HepG2 (cell line): Measurements from ENCODE around the gene WNK2. TPM values are rescaled to one million over a fixed set of nuclear protein-coding genes. Genes with fewer than 3 reads are reported as not detected.
A peak's percentile ranks its signal among the peaks of the same experiment; 100 is the strongest.

Source experiments
- ARID5B ChIP-seq: IDR thresholded peaks from 2 replicates; pipeline ENCODE4 v1.4.0; 2020; ENCODE audit warnings: mild to moderate bottlenecking, missing genetic modification reagents
- ATAD3A ChIP-seq: sonication (generic); formaldehyde crosslinking; IDR thresholded peaks from 2 replicates; pipeline ENCODE4 v1.4.0; 2020; ENCODE audit warnings: missing genetic modification reagents
- CBX1 ChIP-seq: IDR thresholded peaks from one replicate; pipeline ENCODE4 v1.6.1; 2016; ENCODE audit warnings: antibody characterized with exemption, low read depth
- FOXC1 ChIP-seq: sonication (generic); formaldehyde crosslinking; IDR thresholded peaks from 2 replicates; pipeline ENCODE4 v1.8.0; 2022; ENCODE audit warnings: mild to moderate bottlenecking, missing genetic modification reagents, borderline replicate concordance
- FOXM1 ChIP-seq: sonication (generic); formaldehyde crosslinking; IDR thresholded peaks from 2 replicates; pipeline ENCODE4 v1.5.0; 2020; ENCODE audit warnings: missing genetic modification reagents
- HMG20A ChIP-seq: IDR thresholded peaks from 2 replicates; pipeline ENCODE4 v1.6.1; 2016; ENCODE audit warnings: borderline replicate concordance
- HMGXB4 ChIP-seq, 2 experiments: sonication (generic) in 1 of 2; formaldehyde crosslinking in 1 of 2; IDR thresholded peaks; 2 replicates each; pipeline versions ENCODE4 v1.4.0 to v1.6.1; 2018 to 2020; ENCODE audit warnings: missing genetic modification reagents in 2 of 2, borderline replicate concordance in 1 of 2, low read depth in 1 of 2, mild to moderate bottlenecking in 1 of 2, missing biosample characterization in 1 of 2
- JUNB ChIP-seq: sonication (generic); formaldehyde crosslinking; IDR thresholded peaks from 2 replicates; pipeline ENCODE4 v1.8.0; 2022; ENCODE audit warnings: missing genetic modification reagents, mild to moderate bottlenecking, borderline replicate concordance
- NFE2L1 ChIP-seq: sonication (generic); formaldehyde crosslinking; IDR thresholded peaks from 2 replicates; pipeline ENCODE4 v1.4.0; 2020; ENCODE audit warnings: missing genetic modification reagents, mild to moderate bottlenecking, borderline replicate concordance
- NFYB ChIP-seq: sonication (generic); formaldehyde crosslinking; IDR thresholded peaks from 2 replicates; pipeline ENCODE4 v1.4.0; 2020; ENCODE audit warnings: missing genetic modification reagents
- NONO ChIP-seq, 2 experiments: fragments of 450-650 bp in 1 of 2; sonication (generic) in 1 of 2; formaldehyde crosslinking in 1 of 2; IDR thresholded peaks in 1 of 2; conservative IDR thresholded peaks in 1 of 2; 2 replicates each; pipeline versions ENCODE4 v1.6.1 to v1.8.0; 2017 to 2022; ENCODE audit warnings: mild to moderate bottlenecking in 1 of 2, missing genetic modification reagents in 1 of 2, moderate library complexity in 1 of 2
- PHF8 ChIP-seq: sonication (generic); formaldehyde crosslinking; IDR thresholded peaks from 2 replicates; pipeline ENCODE4 v1.5.0; 2020; ENCODE audit warnings: missing genetic modification reagents
- RORA ChIP-seq: sonication (generic); formaldehyde crosslinking; IDR thresholded peaks from 2 replicates; pipeline ENCODE4 v1.5.0; 2020; ENCODE audit warnings: mild to moderate bottlenecking, missing genetic modification reagents, moderate library complexity
- SAP130 ChIP-seq: IDR thresholded peaks from 2 replicates; pipeline ENCODE4 v1.6.1; 2016; ENCODE audit warnings: low read depth
- SOX13 ChIP-seq, 3 experiments: fragments of 450-650 bp in 1 of 3; sonication (generic) in 1 of 3; formaldehyde crosslinking in 1 of 3; IDR thresholded peaks in 2 of 3; conservative IDR thresholded peaks in 1 of 3; 2 replicates each; pipeline versions ENCODE4 v1.5.0 to v1.6.1; 2016 to 2020; ENCODE audit warnings: antibody characterized with exemption in 1 of 3, mild to moderate bottlenecking in 1 of 3, missing compliant biosample characterization in 1 of 3, missing genetic modification reagents in 1 of 3, moderate library complexity in 1 of 3
- SSRP1 ChIP-seq: IDR thresholded peaks from 2 replicates; pipeline ENCODE4 v1.6.1; 2016; ENCODE audit warnings: control low read depth
- STAG1 ChIP-seq: sonication (generic); formaldehyde crosslinking; IDR thresholded peaks from 2 replicates; pipeline ENCODE4 v1.4.0; 2020; ENCODE audit warnings: missing genetic modification reagents
- TARDBP ChIP-seq: sonication (generic); formaldehyde crosslinking; IDR thresholded peaks from 2 replicates; pipeline ENCODE4 v1.8.0; 2022; ENCODE audit warnings: mild to moderate bottlenecking, missing genetic modification reagents
- ZBTB7B ChIP-seq: sonication (generic); formaldehyde crosslinking; IDR thresholded peaks from 2 replicates; pipeline ENCODE4 v1.4.0; 2020; ENCODE audit warnings: missing genetic modification reagents
- ZFYVE20 ChIP-seq: sonication (generic); formaldehyde crosslinking; IDR thresholded peaks from 2 replicates; pipeline ENCODE4 v1.8.0; 2023; ENCODE audit warnings: low read depth, mild to moderate bottlenecking, moderate library complexity, missing genetic modification reagents, borderline replicate concordance
- ZMAT3 ChIP-seq: sonication (generic); formaldehyde crosslinking; conservative IDR thresholded peaks from 2 replicates; pipeline ENCODE4 v1.7.0; 2021; ENCODE audit warnings: missing genetic modification reagents
- ZNF773 ChIP-seq: sonication (generic); formaldehyde crosslinking; IDR thresholded peaks from 2 replicates; pipeline ENCODE4 v1.4.0; 2020; ENCODE audit warnings: missing genetic modification reagents, borderline replicate concordance
- ZNF776 ChIP-seq: sonication (generic); formaldehyde crosslinking; IDR thresholded peaks from 2 replicates; pipeline ENCODE4 v1.4.0; 2020; ENCODE audit warnings: mild to moderate bottlenecking, missing genetic modification reagents
- ZNF792 ChIP-seq: IDR thresholded peaks from 2 replicates; pipeline ENCODE4 v1.6.1; 2016
- ZSCAN30 ChIP-seq: sonication (generic); formaldehyde crosslinking; IDR thresholded peaks from 2 replicates; pipeline ENCODE4 v1.5.0; 2020; ENCODE audit warnings: mild to moderate bottlenecking, missing genetic modification reagents
- polyA plus RNA-seq, 8 experiments: library from polyadenylated mRNA; depleted of rRNA in 3 of 8; stranded (reverse) in 7 of 8; unstranded in 1 of 8; fragments of >200 nt; fragmentation: Illumina TruSeq in 4 of 8; extraction: Trizol in 4 of 8; gene quantifications; 2 replicates each; pipeline versions ENCODE4 v1.2.1 to v1.2.3, GENCODE V29; 2011 to 2016; ENCODE audit warnings: low read depth in 4 of 8, missing spikeins in 1 of 8, mixed read lengths in 1 of 8; ENCODE audit not compliant: insufficient read depth in 1 of 8
- total RNA-seq, 5 experiments: library from RNA; depleted of rRNA; stranded (reverse); fragments of >200 nt; fragmentation: Illumina TruSeq; extraction: Trizol; gene quantifications; 2 replicates each; pipeline ENCODE4 v1.2.3, GENCODE V29; 2016; ENCODE audit warnings: low read depth in 1 of 5

WNK2 gene
- total and polyA plus RNA-seq, 2 of the 13 experiments (the other 11 are each of a cell fraction or from before 2014, with no cell fraction given), result 10.5 to 12.0 TPM

DNA sequence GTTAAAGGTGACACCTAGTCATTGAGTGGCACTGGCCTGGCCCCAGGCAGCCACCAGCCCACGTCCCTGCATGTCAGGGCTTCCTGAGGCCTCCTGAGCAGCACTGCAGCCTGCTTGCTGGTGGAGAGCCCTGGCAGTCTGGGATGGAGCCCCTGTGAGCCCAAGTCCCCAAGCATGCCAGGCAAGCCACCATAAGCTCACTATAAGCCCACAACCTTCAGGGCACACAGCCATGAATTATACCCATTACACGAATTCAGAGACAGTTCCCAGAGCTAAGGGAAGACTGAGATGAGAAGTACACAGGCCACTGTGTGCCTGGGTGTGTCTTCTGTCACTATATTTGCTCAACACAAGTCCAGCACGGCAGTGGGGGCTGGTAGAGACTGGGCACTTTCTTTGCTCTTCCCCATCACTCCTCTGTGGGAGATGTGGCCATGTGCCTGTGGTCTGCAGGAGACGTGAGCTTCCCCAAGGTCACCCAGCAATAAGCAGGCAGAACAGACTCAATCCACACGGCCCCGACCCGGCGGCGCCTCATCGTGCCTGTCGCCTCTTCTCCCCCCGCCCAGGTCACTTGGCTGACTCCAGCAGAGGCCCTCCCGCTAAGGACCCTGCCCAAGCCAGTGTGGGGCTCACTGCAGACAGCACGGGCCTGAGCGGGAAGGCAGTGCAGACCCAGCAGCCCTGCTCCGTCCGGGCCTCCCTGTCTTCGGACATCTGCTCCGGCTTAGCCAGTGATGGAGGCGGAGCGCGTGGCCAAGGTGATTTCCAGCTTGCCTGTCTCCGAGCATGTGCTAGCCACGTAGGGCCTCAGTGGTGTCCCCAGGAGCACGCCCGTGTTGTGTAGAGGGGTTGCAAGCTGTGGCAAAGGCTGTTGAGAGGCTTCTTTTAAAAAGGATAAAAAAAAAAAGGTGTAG, 114.8 kb downstream of the WNK2 start (continued):
- TF ChIP-seq ZBTB7B (CRISPR knock-in tag), result peak; percentile 59; the same call in 1 of the 2 replicates
- no peak for TF ChIP-seq ATAD3A (CRISPR knock-in tag)
- no peak for TF ChIP-seq FOXM1
- TF ChIP-seq NFE2L1 (CRISPR knock-in tag), result peak; percentile 35; the same call in 1 of the 2 replicates
- peak; percentile 83 for TF ChIP-seq SSRP1 (CRISPR knock-in tag)
- no peak for TF ChIP-seq NFYB (CRISPR knock-in tag)
- peak; percentile 51; the same call in 1 of the 2 replicates for TF ChIP-seq JUNB (CRISPR knock-in tag)
- TF ChIP-seq ARID5B, result peak; percentile 78
- TF ChIP-seq ZFYVE20 (CRISPR knock-in tag), result no peak
- TF ChIP-seq HMG20A (CRISPR knock-in tag), result peak; percentile 31
- no peak; a peak in 1 of 4 replicates for TF ChIP-seq HMGXB4 (CRISPR knock-in tag; IDR thresholded peaks at IDR 0.05; ENCODE audit: borderline replicate concordance in 1 of 2, low read depth in 1 of 2)
- TF ChIP-seq PHF8, result peak; percentile 74
- no peak for TF ChIP-seq RORA (CRISPR knock-in tag)
- TF ChIP-seq SOX13 (IDR thresholded peaks at IDR 0.05), result no peak; the same call in 1 of the 2 replicates
- peak in 1 of 2 experiments; percentile 51; a peak in 1 of 4 replicates for TF ChIP-seq SOX13 (CRISPR knock-in tag; conservative IDR thresholded peaks at IDR 0.05 in 1 of 2, IDR thresholded peaks at IDR 0.05 in 1 of 2)
- TF ChIP-seq ZMAT3, result 0 out of 2 replicates have a peak, but pooled peaks have one; percentile 36
- peak; percentile 55; the same call in 1 of the 2 replicates for TF ChIP-seq ZNF776 (CRISPR knock-in tag)
- TF ChIP-seq ZSCAN30 (CRISPR knock-in tag), result no peak
- TF ChIP-seq TARDBP, result no peak; the same call in 1 of the 2 replicates
- TF ChIP-seq ZNF773 (CRISPR knock-in tag), result no peak
- TF ChIP-seq ZNF792 (CRISPR knock-in tag), result peak; percentile 59; the same call in 1 of the 2 replicates
- no peak for TF ChIP-seq STAG1
- TF ChIP-seq FOXC1 (CRISPR knock-in tag), result no peak
- no peak for TF ChIP-seq CBX1
- TF ChIP-seq SAP130, result peak; percentile 63
- no peak for TF ChIP-seq NONO (IDR thresholded peaks at IDR 0.05)
- peak; percentile 53 for TF ChIP-seq NONO (CRISPR knock-in tag; conservative IDR thresholded peaks at IDR 0.05)
